HG03575 (cell line): Measurements from ENCODE around the gene RNPC3.

Experiments used
- ATAC-seq: cut with Tn5 transposase; IDR thresholded peaks from one replicate; pipeline ENCODE4 v1.9.1; 2021; ENCODE audit not compliant: unreplicated experiment, insufficient number of reproducible peaks, low FRiP score; ENCODE audit errors: extremely low read depth

RNPC3 gene

GRCh38 chr1:103525607-103526507 is at the start of gene RNPC3:
RNPC3 (plus strand) TSS chr1:103525699; CDS start chr1:103526071, 372 bp downstream.
- peak; percentile 47 for ATAC-seq

GRCh38 chr1:103477101-103477500 is 48.4 kb upstream of the RNPC3 start:
- ATAC-seq = no peak

DNA sequence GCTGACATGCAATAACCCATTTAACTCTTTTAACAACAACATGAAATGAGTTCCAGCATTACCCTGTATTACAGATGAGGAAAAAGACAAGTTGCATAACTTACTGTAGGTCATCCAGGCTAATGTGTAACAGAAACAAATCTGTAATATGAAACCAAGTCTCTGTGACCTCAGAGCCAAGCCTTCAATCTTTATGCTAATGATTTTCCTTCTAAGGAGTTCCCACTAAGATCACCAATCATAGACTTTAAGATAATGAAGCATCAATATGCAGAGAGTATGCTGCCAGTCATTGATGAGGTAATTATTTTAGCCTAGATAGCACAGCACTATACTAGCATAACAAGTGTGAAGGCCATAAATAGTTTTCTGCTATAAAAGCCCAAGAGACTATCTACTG is 35.6 kb upstream of the RNPC3 start:
- ATAC-seq = no peak

DNA sequence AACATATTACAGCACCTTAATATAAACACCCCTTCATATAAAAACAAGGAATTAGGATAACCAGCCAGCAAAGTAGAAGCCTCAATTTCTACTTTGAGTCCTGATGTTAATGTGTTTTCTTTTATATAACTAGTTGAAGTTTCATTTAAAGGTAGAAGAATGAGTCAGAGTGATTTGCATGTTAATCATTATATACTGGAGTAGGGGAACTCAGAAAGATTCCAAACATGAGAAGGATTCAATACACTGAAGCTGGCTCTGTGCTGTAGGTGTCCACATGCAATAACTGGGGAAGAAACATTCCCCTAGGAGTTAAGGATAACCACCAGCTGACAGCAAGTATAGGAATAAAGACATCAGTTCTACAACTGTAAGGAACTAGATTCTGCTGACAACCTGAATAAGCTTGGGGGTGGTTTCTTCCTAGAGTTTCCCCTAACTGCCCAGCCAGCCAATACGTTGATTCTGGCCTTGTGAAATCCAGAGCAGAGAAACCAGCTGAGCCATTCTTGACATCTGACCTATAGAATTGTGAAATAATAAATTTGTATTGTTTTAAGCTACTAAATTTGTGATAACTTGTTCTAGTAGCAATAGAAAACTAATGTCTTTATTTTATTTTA is 33.4 kb upstream of the RNPC3 start:
- ATAC-seq = no peak

GRCh38 chr1:103496014-103496635 is 29.4 kb upstream of the RNPC3 start:
- ATAC-seq = no peak

DNA sequence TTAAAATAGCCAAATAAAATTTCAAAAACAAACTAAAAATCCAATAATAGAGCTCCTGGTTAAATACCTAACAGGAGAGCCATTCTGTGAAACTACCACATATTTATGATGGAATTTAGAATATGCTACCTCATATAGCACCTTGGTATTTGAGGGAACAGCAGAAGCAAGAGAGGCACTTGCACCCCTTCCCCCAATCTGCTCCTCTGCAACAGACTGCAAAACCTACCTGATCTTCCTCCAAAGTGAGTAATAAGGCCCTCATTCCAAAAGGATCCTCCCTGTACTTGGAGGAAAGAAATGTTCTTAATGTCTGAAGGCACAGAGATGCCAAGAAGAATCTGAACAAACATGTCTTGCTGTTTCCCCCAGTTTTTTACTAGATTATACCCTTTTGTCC is 28.1 kb upstream of the RNPC3 start:
- ATAC-seq = no peak

DNA sequence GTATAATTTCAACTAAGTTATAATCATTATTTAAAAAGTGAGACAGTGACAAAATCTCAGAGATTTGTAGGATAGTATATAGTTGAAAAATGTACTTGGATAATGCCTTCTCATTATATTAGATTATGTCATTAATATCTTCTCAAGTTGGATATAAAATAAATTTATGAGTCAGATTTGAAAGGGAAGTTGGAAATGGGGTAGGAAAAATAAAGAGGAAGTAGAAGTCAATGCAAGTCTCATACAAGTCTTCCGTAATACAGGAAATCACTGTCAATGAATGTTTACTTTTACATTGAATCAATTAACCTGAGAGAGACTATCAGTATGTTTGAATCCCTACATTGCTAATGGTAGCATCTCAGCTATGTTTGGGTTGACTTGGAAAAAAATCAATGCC is 16.2 kb upstream of the RNPC3 start:
- no peak for ATAC-seq

- no peak for ATAC-seq
These were observed 11.8 kb upstream of the RNPC3 start for GRCh38 chr1:103513711-103514110.

DNA sequence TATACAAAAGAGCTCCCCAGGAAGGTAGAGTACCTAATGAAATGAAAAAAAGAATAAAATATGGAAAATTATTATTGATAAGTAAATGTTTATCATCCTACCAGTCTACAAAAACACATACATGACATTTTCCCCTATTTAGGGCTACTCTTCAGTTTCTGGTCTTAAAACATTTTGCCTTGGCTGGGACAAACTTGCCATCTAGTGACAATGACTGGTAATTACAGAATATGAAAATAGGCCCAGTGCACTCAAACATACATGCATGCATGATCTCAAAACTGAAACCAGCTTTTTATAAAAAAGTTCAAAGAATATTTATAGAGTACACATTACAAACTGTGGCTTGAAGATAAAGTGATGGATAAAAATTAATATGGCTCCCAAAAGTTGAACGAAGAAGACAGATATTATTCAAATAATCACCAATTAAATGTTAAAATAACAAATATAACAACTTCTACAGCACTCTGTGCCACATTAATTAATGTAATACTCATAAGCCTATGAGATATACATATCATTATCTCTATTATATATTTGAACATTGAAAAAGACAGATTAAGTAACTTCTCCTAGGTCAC is 10.5 kb upstream of the RNPC3 start:
- ATAC-seq = peak; percentile 60

DNA sequence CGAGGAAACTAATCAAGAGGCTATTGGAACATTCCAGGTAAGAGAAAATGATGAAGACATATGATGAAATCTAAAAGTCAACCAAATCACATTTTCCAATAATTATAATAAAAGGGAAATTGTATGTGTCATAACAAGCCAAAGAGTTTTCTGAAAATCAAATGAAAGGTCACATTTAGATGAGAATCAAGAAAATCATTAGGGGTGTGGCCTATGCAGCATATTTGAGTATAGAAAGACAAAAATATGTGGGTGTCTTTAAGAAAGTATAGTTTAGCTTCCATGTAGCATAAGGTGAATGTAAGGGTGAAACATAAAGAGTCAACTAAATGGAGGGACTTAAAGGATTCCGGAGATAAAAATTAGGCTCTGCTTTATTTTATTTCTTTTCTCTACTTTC is 9.2 kb upstream of the RNPC3 start:
- no peak for ATAC-seq

DNA sequence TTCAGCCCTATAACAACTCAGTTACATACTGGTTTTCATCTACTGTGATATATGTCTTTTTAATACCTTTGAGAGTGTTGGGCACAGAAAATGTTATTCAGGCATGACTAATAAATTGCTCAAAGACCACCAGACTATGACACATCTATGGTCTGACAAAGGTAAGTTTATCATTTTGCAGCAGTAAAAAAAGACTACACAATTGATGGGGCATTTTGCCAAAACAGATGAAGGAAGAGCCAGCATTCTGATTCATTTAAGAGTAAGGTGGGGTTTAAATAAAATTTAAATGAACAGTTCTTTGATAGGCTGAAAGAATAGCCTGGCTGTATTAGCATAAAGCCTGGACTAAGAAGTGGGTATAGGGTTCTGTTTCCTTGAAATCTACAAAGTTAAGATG is 8.8 kb upstream of the RNPC3 start:
- no peak for ATAC-seq

DNA sequence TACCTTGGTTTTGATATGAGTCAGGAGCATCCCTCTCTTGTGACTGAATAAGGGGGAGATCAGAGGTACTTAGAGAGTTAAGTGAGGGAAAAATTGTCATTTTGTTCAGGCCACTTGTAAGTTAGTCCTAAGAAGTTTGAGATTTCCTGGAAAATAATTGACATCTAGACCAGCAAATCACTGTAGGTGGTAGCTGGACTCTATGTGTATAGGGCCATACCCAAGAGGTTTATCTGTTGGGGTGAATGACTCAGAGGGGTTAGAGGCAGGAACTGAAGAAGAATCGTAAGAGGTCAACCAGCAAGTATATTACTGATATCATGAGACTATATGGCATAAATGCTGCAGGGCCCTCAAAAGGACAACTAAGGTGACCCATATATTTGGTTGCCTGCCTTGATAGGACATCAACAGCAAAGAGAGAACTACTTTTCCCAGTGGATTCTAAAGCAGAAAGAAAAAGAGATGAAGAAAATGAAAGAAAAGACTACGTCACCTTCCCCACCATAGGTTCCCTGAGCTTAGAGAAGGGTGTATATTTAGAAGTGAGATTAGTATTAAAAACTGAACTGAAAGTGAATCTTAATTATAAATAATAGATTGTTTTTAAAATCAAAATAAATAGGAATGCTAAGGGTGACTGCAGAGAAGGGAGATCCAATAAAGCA is 8.0 kb upstream of the RNPC3 start:
- peak; percentile 74 for ATAC-seq

DNA sequence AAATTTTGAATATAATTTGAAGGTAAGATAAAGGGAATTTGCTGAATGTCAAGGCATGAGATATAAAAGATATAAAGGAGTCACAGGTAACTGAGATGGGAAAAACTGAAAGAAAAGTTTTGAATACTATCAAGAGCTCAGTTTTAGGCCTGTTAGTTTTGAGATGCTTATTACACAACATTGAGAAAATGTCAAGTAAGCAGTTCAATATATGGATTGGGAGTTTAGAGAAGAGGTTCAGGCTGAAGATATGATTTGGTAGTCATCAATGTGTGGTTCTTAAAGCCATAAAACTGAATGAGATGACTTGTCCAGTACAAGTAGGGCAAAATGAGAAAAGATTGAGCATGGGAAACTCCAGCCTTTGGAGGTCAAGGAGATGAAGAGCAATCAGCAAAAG is 4.7 kb upstream of the RNPC3 start:
- no peak for ATAC-seq

GRCh38 chr1:103523346-103523745 is 2.2 kb upstream of the RNPC3 start:
- no peak for ATAC-seq

DNA sequence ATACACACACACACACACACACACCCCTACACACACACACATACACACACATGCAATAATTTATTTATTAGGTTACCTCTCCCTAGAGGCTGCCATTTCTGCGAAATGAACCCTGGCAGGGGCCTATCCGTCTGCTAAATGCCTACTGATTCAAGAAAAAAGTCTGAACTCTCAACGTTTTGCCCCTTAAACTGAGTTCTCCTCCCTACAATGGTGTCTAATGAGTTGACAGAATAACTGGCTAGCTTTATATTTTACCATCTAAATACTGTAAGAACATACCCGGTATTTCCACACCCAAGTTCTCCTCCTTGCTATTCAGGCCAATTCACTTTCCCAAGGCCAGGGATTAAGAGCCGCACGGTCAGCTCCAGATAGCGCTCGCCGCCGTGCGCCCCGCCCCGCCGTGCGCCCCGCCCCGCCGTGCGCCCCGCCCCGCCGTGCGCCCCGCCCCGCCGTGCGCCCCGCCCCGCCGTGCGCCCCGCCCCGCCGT is 339 bp upstream of the RNPC3 start:
- ATAC-seq = no peak

DNA sequence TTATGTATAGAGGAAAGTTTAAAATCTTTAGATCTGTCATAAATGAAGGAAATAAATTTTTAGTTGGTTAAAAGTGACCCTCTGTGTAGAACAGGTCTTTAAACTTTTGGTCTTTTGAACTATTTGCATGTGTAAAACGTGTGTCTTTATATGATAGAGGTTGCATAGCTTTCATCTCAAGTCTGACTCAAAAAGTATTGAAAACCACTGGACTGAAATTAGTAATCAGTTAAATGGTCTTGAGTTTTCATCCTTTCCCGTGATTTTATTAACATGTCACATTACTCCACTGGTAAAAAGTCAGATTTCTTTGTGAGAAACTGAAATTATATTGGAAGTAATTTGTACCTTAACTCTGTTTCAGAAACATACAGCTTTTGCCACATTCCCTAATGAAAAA is 1.8 kb downstream of the RNPC3 start:
- no peak for ATAC-seq

GRCh38 chr1:103529746-103530145 is 4.2 kb downstream of the RNPC3 start:
- no peak for ATAC-seq

DNA sequence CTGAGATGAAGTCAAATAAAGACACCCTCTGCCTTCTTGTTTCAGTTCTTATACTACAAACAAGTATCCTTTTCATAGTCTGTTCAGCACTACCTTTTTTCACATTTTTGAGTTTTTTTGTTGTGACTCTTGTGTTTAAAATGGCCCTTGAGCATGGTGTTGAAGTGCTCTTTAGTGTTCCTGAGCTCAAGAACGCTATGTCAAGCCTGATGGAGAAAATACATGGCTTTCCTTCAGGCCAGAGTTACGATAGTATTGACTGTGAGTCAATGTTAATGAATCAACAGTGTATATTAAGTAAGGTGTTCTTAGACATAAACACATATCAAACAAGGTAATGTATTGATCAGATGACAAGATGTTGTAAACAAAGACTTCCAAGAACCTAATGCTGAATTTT is 12.7 kb downstream of the RNPC3 start:
- no peak for ATAC-seq

DNA sequence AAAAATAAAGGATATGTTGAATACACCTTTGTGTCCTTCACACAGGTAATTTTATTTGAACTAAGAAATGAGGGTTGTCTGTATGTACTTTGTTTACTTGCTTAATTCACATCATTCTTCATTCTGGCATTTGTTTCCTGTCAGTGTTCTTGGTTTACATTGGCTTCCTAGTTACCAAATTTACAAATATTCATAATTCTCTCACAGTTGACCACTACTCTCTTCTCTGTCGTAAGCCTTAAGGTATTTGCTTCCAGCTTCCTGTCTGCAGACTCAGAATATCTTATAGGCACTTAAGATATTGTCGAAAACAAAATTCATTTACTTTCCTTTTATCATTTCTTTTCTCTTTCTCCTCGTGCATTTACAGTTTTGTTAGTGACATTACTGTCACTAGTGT is 15.9 kb downstream of the RNPC3 start:
- no peak for ATAC-seq
